Hepatocyte (in vitro differentiated cells): ENCODE data around the gene HTT.

Source experiments
- EZH2 ChIP-seq: fragments of 200-600 bp; sonication (generic); IDR thresholded peaks from 2 replicates; pipeline ENCODE4 v1.6.1; 2016; ENCODE audit warnings: antibody characterized with exemption, mild to moderate bottlenecking, borderline replicate concordance
- TF ChIP-seq, protein P1 (sequence below): fragments of 200-600 bp; sonication (generic); IDR thresholded peaks from 2 replicates; pipeline ENCODE4 v1.5.1; 2016; ENCODE audit warnings: antibody characterized with exemption, mild to moderate bottlenecking; ENCODE audit not compliant: poor library complexity

GRCh38 chr4:3085948-3086670 lies 11.6 kb downstream of the HTT start:
- TF ChIP-seq, protein P1, sequence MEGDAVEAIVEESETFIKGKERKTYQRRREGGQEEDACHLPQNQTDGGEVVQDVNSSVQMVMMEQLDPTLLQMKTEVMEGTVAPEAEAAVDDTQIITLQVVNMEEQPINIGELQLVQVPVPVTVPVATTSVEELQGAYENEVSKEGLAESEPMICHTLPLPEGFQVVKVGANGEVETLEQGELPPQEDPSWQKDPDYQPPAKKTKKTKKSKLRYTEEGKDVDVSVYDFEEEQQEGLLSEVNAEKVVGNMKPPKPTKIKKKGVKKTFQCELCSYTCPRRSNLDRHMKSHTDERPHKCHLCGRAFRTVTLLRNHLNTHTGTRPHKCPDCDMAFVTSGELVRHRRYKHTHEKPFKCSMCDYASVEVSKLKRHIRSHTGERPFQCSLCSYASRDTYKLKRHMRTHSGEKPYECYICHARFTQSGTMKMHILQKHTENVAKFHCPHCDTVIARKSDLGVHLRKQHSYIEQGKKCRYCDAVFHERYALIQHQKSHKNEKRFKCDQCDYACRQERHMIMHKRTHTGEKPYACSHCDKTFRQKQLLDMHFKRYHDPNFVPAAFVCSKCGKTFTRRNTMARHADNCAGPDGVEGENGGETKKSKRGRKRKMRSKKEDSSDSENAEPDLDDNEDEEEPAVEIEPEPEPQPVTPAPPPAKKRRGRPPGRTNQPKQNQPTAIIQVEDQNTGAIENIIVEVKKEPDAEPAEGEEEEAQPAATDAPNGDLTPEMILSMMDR: no peak
- no peak for TF ChIP-seq EZH2
